HuH-7 (cell line): Measurements from ENCODE around the gene GNPNAT1.
"Not testable (repeated sequence)": the region's sequence is repeated elsewhere in the genome, so short reads cannot be mapped to it uniquely, and the experiment has no call there.

Experiments used
- DNase-seq: peaks from one replicate; pipeline ENCODE4 v3.0.0; 2011; ENCODE audit warnings: low spot score

Gene GNPNAT1

DNA sequence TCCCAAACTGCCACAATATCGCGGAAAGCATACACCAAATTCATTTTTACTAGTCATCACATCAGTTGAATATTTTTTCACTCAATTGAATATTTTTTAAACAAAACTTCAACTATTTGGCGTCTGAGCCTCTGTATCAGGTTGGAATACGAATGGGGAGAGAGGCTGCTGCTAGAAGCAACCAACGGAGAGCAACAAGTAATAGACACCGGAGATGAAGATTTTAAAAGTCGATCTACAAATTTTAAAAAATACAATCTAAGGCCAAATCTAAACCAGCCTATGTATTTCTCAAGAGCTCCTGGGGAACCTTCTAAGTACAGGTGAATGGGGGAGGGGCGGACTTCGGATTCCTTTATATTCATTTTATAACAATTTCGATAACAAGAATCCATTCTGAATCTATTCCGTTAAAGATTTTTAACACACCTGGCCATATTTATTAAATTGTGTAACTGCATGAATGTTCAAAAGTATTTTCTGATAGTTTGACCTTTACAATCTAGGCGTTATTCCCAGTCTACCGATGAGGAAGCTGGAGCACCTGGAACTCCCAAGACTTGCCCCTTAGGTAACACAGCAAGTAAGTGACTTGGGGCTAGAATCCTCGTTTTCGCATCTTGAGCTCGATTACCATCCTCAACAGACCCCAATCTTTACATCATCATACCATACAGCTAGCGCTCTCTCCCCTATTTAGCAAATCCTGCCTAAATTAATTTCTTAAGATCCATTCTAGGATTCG is 1.2 kb downstream of the GNPNAT1 start:
- no peak for DNase-seq

DNA sequence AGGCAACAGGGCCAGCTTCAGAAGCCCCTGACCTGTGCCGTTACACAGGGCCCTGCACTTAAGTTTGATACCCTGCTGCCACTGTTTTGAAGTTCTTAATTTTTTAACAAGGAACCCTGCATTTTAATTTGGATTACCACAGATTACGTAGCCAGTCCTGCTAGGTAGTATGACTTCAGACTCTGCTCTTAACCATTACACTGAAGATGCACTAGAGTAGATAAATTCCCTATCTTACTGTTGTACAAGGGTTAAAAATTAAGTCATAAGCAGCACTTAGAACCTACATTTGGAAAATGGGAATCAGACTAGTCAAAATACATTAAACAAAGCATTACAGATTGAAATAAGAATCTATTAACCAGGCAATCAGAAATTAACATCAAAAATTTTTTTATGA is 2.3 kb downstream of the GNPNAT1 start:
- DNase-seq = no peak

GRCh38 chr14:52786887-52787286 is 4.5 kb downstream of the GNPNAT1 start:
- no peak for DNase-seq

GRCh38 chr14:52783206-52783605 is 8.2 kb downstream of the GNPNAT1 start:
- no peak for DNase-seq

DNA sequence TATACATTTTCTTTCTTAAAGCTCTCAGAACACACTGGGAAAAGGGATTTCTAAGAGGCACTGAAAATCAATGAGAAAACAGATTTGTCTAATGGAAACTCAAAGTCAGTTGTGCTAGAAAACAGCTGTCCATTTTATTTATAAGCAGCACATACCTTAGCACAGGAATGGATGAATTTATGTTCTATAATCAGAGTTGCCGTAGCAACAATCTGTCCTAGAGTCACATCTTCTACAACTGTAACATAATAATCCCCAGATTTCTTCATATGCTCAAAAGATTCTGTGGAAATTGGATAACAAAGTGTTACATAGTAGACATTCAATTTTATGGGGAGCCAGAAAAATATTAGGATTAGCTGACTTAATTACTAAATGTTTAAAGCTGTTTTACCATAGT is 9.8 kb downstream of the GNPNAT1 start:
- DNase-seq = no peak

- no peak for DNase-seq
Measured at GRCh38 chr14:52780893-52781292, 10.5 kb downstream of the GNPNAT1 start.

- no peak for DNase-seq
Measured at GRCh38 chr14:52778702-52779101, 12.7 kb downstream of the GNPNAT1 start.

- DNase-seq = no peak
Measured at GRCh38 chr14:52776816-52777215, 14.6 kb downstream of the GNPNAT1 start.

- no peak for DNase-seq
Measured at GRCh38 chr14:52769887-52770286, 21.5 kb downstream of the GNPNAT1 start.

- DNase-seq = no peak
Measured at GRCh38 chr14:52767058-52767833, 24.2 kb downstream of the GNPNAT1 start.

DNA sequence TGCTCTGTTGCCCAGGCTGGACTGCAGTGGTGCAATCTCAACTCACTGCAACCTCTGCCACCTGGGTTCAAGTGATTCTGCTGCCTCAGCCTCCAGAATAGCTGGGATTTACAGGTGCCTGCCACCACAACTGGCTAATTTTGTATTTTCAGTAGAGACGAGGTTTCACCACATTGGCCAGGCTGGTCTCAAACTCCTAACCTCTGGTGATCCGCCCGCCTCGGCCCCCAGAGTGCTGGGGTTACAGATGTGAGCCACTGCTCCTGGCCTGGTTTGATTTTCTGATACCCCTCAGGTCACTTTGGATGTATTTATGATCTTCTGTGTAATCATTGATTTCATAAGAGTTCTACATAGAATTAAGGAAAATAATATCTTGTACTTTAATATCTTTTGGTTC is 28.5 kb downstream of the GNPNAT1 start:
- DNase-seq = not testable (repeated sequence)

DNA sequence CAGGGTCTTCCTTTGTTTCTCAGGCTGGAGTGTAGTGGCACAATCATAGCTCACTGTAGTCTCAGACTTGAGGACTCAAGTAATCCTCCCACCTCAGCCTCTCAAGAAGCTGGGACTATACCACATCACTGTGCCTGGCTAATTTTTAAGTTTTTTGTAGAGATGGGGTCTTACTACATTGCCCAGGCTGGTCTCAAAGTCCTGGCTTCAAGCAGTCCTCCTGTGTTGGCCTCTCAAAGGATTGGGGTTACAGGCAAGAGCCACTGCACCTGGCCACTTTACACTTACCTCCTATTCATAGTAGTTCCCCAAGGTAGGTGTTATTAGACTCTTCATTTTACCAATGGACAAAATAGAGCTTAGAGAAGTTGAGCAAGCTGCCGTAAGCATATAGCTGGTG is 32.3 kb downstream of the GNPNAT1 start:
- DNase-seq = no peak

DNA sequence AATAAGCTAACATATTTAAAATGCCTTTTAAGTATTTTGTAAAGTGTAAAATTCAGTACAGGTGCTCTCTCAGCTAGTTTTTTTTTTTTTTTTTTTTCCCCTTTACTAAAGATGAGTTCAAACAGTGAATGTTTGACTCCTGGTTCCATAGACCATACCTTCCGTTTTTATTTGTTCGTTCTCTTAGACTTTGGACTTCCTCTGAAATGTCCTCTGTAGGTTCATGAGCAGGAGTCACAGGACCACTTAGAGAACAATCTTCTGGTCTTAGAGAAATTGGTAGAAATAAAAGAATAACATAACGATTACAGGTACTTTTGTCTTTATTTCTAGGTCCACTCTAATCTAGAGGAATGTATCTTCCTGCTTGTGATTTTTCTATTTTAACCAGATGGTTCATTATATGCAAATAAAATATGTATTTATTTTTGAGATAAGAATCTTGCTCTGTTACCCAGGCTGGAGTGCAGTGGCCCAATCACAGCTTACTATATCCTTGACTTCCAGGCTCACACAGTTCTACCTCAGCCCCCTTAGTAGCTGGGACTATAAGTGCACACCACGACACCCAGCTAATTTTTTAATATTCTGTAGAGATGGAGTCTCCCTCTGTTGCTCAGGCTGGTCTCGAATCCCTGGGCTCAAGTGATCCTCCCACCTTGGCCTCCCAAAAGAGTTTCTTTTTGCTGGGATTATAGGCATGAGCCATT is 35.6 kb downstream of the GNPNAT1 start:
- peak; percentile 12 for DNase-seq

DNA sequence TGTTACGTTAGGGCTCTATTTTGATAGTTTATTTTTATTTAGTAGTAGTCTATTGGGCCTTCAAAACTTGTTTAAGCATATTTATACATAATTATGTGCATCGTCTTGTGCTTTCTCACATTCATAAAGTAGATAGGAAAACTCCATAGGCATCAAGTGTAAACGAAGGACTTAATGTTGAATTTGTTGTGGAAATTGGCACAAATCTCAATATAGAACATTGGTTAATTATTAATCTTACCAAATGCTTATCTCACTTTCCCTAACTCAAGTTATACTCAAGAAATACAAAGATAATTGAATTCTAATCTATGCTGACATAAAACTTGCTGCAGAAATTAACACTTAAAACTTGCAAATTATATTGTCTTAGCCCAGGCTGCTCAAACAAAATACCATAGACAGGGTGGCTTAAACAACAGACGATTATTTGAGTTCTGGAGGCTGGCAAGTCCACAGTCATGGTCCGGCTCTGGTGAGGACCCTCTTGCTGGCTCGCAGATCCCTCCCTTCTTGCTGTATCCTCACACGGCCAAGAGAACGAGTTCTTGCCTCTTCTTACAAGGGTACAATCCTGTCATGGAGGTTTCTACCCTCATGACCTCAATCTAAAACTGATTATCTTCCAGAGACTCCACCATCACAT is 42.6 kb downstream of the GNPNAT1 start:
- DNase-seq = no peak

- no peak for DNase-seq
Measured at GRCh38 chr14:52741865-52742264, 49.5 kb downstream of the GNPNAT1 start.

GRCh38 chr14:52740751-52741150 is 50.7 kb downstream of the GNPNAT1 start:
- no peak for DNase-seq

DNA sequence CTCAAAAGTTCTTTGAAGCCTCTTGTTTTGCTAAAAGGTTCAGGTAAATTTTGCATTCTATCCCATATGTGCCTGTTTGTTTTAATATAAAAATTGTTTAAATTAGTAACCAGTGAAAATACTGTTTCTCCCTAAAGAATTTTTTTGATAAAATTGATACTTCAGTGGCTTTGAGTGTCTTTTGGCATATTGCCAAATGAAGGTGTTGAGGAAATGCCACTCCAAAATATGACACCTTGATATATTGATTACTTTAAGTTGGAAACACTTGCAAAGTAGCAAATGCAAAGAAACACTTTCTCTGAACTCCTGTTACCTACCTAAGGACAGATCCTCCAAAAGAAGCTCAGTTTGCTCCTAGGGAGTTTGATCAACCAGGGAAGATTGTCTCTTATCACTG is 53.0 kb downstream of the GNPNAT1 start:
- no peak for DNase-seq

- DNase-seq = no peak
Measured at GRCh38 chr14:52735921-52736489, 55.4 kb downstream of the GNPNAT1 start.

- DNase-seq = no peak
Measured at GRCh38 chr14:52733824-52734223, 57.6 kb downstream of the GNPNAT1 start.

- no peak for DNase-seq
Measured at GRCh38 chr14:52730709-52731111, 60.7 kb downstream of the GNPNAT1 start.

GRCh38 chr14:52729925-52730708 is 61.3 kb downstream of the GNPNAT1 start, which contains the start of gene STYX:
TSS of gene STYX (plus strand) at chr14:52730166. CDS start at chr14:52730475, 309 bp downstream.
- DNase-seq = peak; percentile 74
